SK-N-SH treated with all-trans-retinoic acid at 6 μM for 48 hours (cell line): ENCODE results near the gene TUBA4A.

Experiments used
- ATAC-seq: fragments of 200-7000 bp; cut with Tn5 transposase; 3 replicates; pipeline ENCODE4 v1.9.1; 2020; ENCODE audit warnings: mild to moderate bottlenecking, moderate library complexity
- ARNTL ChIP-seq: fragments of 450-650 bp; formaldehyde crosslinking; IDR thresholded peaks from 2 replicates; pipeline ENCODE4 v1.5.0; 2020; ENCODE audit warnings: low read depth, mild to moderate bottlenecking, moderate library complexity, borderline replicate concordance
- BACH2 ChIP-seq: fragments of 250-450 bp; sonication (Bioruptor Pico); IDR thresholded peaks from 2 replicates; pipeline ENCODE4 v1.9.0; 2021; ENCODE audit warnings: mild to moderate bottlenecking, borderline replicate concordance
- CREB5 ChIP-seq: fragments of 250-450 bp; sonication (Bioruptor Pico); IDR thresholded peaks from 2 replicates; pipeline ENCODE4 v1.5.1; 2020; ENCODE audit warnings: low read depth, mild to moderate bottlenecking, moderate library complexity
- CSDC2 ChIP-seq: fragments of 250-450 bp; sonication (Bioruptor Pico); IDR thresholded peaks from 2 replicates; pipeline ENCODE4 v1.5.0; 2020; ENCODE audit warnings: mild to moderate bottlenecking, moderate library complexity
- CSRNP3 ChIP-seq: fragments of 250-450 bp; sonication (Bioruptor Pico); IDR thresholded peaks from 2 replicates; pipeline ENCODE4 v1.5.1; 2021; ENCODE audit warnings: mild to moderate bottlenecking, moderate library complexity
- GLIS3 ChIP-seq: fragments of 250-450 bp; sonication (Bioruptor Pico); IDR thresholded peaks from 2 replicates; pipeline ENCODE4 v1.5.0; 2020; ENCODE audit warnings: mild to moderate bottlenecking, moderate library complexity
- ISL1 ChIP-seq: fragments of 250-450 bp; sonication (Bioruptor Pico); IDR thresholded peaks from 2 replicates; pipeline ENCODE4 v2.1.2; 2022; ENCODE audit warnings: mild to moderate bottlenecking, moderate library complexity
- OSR1 ChIP-seq: fragments of 250-450 bp; sonication (Bioruptor Pico); IDR thresholded peaks from 2 replicates; pipeline ENCODE4 v1.8.0; 2022; ENCODE audit warnings: moderate library complexity, mild to moderate bottlenecking, inconsistent platforms
- PATZ1 ChIP-seq: fragments of 250-450 bp; sonication (Bioruptor Pico); IDR thresholded peaks from 2 replicates; pipeline ENCODE4 v1.8.0; 2020; ENCODE audit warnings: mild to moderate bottlenecking, moderate library complexity, borderline replicate concordance
- POU6F1 ChIP-seq: fragments of 250-450 bp; sonication (Bioruptor Pico); IDR thresholded peaks from 2 replicates; pipeline ENCODE4 v1.8.0; 2021; ENCODE audit warnings: low read depth, mild to moderate bottlenecking, moderate library complexity, borderline replicate concordance
- PPARA ChIP-seq: fragments of 250-450 bp; sonication (Bioruptor Pico); IDR thresholded peaks from 2 replicates; pipeline ENCODE4 v1.5.0; 2020; ENCODE audit warnings: mild to moderate bottlenecking, borderline replicate concordance
- RARB ChIP-seq: fragments of 250-450 bp; sonication (Bioruptor Pico); IDR thresholded peaks from 2 replicates; pipeline ENCODE4 v1.8.0; 2021; ENCODE audit warnings: mild to moderate bottlenecking, moderate library complexity
- SNAI2 ChIP-seq: fragments of 250-450 bp; sonication (Bioruptor Pico); IDR thresholded peaks from 2 replicates; pipeline ENCODE4 v1.5.0; 2020; ENCODE audit warnings: mild to moderate bottlenecking, moderate library complexity
- TCF4 ChIP-seq: fragments of 250-450 bp; sonication (Bioruptor Pico); IDR thresholded peaks from 2 replicates; pipeline ENCODE4 v1.8.0; 2021; ENCODE audit warnings: mild to moderate bottlenecking, moderate library complexity, borderline replicate concordance
- TOX ChIP-seq: fragments of 250-450 bp; sonication (Bioruptor Pico); IDR thresholded peaks from 2 replicates; pipeline ENCODE4 v1.8.0; 2021; ENCODE audit warnings: mild to moderate bottlenecking, moderate library complexity, borderline replicate concordance
- TSHZ2 ChIP-seq: fragments of 250-450 bp; sonication (Bioruptor Pico); IDR thresholded peaks from 2 replicates; pipeline ENCODE4 v1.5.0; 2020; ENCODE audit warnings: mild to moderate bottlenecking, moderate library complexity
- ZFP3 ChIP-seq: fragments of 250-450 bp; sonication (Bioruptor Pico); IDR thresholded peaks from 2 replicates; pipeline ENCODE4 v1.5.0; 2020; ENCODE audit warnings: mild to moderate bottlenecking, moderate library complexity
- ZFP30 ChIP-seq: fragments of 450-650 bp; formaldehyde crosslinking; IDR thresholded peaks from 2 replicates; pipeline ENCODE4 v1.5.0; 2022; ENCODE audit warnings: mild to moderate bottlenecking, moderate library complexity
- ZNF565 ChIP-seq: fragments of 450-650 bp; formaldehyde crosslinking; conservative IDR thresholded peaks from 2 replicates; pipeline ENCODE4 v1.5.0; 2020; ENCODE audit warnings: low read depth, mild to moderate bottlenecking, moderate library complexity
- ZNF70 ChIP-seq: fragments of 450-650 bp; formaldehyde crosslinking; IDR thresholded peaks from 2 replicates; pipeline ENCODE4 v1.5.0; 2020; ENCODE audit warnings: mild to moderate bottlenecking, moderate library complexity
- ZNF8 ChIP-seq: fragments of 450-650 bp; formaldehyde crosslinking; IDR thresholded peaks from 2 replicates; pipeline ENCODE4 v1.5.0; 2020; ENCODE audit warnings: mild to moderate bottlenecking, moderate library complexity

Gene TUBA4A

GRCh38 chr2:219272356-219272755, 18.6 kb upstream of the TUBA4A start (continued):
- TF ChIP-seq PATZ1 (CRISPR knock-in tag) = no peak
- TF ChIP-seq ZNF70 (CRISPR knock-in tag) = no peak
- TF ChIP-seq CREB5 (CRISPR knock-in tag) = no peak
- TF ChIP-seq CSRNP3 (CRISPR knock-in tag) = no peak
- TF ChIP-seq, all 23 proteins: peak for 0

GRCh38 chr2:219271021-219271420, 17.3 kb upstream of the TUBA4A start:
- TF ChIP-seq ZFP30 = no peak
- no peak for TF ChIP-seq ZFP3 (CRISPR knock-in tag)
- TF ChIP-seq CSDC2 = no peak
- no peak for TF ChIP-seq TCF4 (CRISPR knock-in tag)
- TF ChIP-seq ZNF70 (CRISPR knock-in tag) = no peak
- no peak for TF ChIP-seq ZNF565 (CRISPR knock-in tag)
- TF ChIP-seq ISL1 = no peak
- no peak for TF ChIP-seq ARNTL
- no peak for ATAC-seq

- no peak for TF ChIP-seq ZNF8
- no peak for TF ChIP-seq POU6F1 (CRISPR knock-in tag)
- TF ChIP-seq CSDC2 = no peak
- no peak for TF ChIP-seq GLIS3
- TF ChIP-seq SNAI2 (CRISPR knock-in tag) = no peak
- no peak for TF ChIP-seq TSHZ2 (CRISPR knock-in tag)
- no peak for TF ChIP-seq RARB (CRISPR knock-in tag)
- TF ChIP-seq ZNF565 (CRISPR knock-in tag) = no peak
- no peak for TF ChIP-seq BACH2
- no peak for TF ChIP-seq PPARA
- TF ChIP-seq ZNF70 (CRISPR knock-in tag) = no peak
- no peak for TF ChIP-seq OSR1 (CRISPR knock-in tag)
- no peak for TF ChIP-seq CREB5 (CRISPR knock-in tag)
- no peak for TF ChIP-seq TOX (CRISPR knock-in tag)
- TF ChIP-seq CSRNP3 (CRISPR knock-in tag) = no peak
- no peak for TF ChIP-seq ZFP30
- TF ChIP-seq ISL1 = no peak
- TF ChIP-seq ZFP3 (CRISPR knock-in tag) = no peak
- no peak for TF ChIP-seq PATZ1 (CRISPR knock-in tag)
- no peak for ATAC-seq
Measured at GRCh38 chr2:219270055-219270372, 16.3 kb upstream of the TUBA4A start.
